ENCODE data around the gene PRDX3. TPM values are rescaled to one million over a fixed set of nuclear protein-coding genes. Genes with fewer than 3 reads are reported as not detected.
A peak's percentile ranks its signal among the peaks of the same experiment; 100 is the strongest.
"Not testable (repeated sequence)": the region's sequence is repeated elsewhere in the genome, so short reads cannot be mapped to it uniquely, and the experiment has no call there.

Gene PRDX3
- polyA plus RNA-seq, 1 donor, result 305 TPM

DNA sequence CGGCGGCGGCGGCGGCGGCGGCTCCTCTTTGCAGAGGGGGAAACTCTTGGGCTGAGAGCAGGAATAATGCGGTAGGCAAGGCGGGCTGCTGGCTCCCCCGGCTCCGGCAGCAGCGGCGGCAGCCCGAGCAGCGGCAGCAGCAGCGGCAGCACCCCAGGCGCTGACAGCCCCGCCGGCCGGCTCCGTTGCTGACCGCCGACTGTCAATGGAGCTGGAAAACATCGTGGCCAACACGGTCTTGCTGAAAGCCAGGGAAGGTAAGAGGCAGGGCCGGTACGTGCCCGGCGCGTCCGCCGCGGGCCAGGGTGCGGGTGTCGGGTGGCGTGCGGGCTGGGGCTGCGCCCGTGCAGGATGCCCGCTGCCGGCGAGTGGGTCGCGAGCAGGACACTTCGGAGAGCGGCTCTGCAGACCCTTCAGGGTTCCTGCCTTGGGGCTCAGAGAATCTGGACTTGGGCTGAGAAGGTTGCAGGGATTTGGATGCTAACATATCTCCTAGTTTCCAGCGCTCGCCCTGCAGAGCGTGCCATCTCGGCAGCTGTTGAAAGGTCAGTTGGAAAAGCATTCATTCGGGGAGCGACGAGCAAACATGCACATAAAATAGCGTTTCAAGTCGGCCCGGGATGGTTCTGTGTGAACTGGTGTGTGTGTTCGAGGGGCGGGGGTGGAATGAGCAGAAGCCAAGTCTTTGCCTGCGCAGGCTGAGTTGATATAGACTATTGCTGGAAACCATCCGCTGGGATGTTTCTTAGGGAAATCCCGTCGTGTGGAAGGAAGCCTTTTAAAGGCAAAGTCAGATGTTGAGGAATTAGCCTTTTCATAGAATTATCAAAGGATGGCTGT is 29.3 kb upstream of the PRDX3 start:
- DNase-seq, result no peak

DNA sequence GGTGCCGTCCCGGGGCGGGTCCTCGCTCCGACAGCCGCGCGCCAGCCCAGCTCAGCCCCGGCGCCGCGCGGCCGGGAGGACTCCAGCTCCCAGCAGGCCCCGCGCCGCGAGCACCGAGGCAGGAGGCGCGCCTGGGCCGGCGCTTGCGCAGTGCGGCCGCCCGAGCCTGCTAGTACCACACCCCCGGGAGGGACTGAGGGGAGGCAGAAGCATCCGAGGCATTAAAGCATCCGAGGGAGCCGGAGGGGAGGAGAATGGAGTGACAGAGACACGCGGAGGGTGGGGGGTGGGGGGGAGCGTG is 28.7 kb upstream of the PRDX3 start, which contains the start of gene GRK5:
Gene GRK5 (plus strand): TSS at position 206 of the 301 bp plus-strand sequence. CDS start 347 bp downstream, outside the sequence.
- DNase-seq, result peak; percentile 95

DNA sequence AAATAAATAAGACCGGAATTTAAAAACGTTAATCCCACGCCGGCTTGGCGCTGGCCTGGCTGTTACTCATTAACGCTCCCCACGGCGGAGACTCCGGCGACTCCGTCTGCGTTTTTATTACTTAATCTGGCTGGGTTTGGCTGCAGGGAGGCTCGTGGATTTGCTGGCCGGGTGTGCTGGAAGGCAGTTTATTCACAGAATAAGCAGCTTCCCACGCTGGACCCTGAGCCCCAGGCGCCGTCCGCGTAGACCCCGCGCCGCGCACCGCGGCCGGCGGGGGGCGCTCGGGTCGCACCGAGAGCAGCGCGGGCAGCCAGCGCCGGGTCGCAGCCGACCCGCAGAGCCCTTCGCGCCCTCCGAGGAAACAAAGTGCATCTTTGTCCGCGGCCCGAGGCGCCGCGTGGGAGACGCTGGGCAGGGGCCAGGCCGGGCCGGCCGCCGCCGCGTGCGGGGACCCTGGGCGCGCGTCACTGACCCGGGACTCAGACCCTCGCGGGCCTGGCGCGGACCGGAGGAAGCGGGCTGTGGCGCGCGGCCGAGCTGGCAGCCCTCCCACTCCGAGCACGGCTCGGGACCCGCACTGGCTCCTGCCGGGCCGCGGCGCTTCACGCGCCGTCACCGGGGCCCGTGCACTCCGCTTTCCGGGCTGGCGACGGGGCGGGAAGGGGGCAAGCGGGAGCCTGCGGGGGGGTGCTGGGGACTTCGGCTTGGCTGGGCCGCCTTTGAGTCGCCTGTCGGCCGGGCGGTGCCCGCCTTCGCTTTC is 28.2 kb upstream of the PRDX3 start:
- peak; percentile 73 for DNase-seq

DNA sequence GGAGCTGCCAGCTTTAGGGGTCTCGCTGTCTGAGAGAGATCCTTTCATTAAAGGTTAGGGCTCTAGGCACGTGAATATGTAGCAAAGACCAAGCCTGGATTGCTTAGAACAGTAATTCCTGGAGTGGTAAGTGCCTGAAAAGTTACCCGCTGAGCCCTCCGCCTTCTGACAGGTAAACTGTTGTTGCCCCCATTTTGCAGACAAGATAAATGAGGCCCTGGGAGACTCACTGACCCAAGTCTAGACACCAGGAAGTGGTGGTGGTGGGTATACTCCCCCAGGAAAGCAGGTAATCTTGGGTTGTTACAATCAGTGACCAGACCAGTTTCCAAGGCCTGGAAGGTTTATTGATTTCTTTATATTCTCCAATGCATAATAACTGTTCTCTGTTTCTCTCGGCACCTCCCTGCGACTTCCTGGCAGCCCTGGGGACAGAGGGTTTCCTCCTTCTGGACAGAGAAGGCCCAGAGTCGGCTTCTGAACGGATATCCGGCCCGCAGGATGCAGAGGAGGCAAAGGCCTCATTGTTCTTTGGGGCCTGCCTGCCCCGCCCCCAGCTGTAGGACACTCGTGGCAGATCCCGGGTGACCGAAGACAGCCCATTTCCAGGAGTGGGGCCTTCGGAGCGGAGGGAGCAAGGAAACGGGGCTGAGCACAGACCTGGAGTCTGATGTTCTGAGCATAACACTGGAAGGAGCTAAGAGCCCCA is 27.4 kb upstream of the PRDX3 start:
- no peak for DNase-seq

DNA sequence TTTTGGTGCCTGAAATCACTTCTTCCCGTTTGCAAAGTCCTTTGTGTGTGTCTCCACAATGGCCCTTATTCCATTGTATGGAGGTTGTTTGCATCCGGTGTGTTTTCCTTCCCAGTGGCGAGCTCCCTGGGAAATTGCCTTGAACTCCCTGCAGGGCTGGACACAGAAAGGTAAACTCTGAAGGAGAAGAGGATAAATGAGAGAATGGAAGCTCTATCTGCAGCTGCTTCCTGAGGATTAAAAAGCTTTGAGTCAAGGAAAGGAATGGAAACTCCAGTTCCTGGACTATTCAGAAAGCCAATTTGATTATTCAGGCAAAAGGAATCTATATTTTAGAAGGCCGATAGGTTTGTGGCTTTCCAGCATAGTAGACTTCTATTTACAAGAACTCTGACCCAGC is 24.4 kb upstream of the PRDX3 start:
- DNase-seq, result no peak

DNA sequence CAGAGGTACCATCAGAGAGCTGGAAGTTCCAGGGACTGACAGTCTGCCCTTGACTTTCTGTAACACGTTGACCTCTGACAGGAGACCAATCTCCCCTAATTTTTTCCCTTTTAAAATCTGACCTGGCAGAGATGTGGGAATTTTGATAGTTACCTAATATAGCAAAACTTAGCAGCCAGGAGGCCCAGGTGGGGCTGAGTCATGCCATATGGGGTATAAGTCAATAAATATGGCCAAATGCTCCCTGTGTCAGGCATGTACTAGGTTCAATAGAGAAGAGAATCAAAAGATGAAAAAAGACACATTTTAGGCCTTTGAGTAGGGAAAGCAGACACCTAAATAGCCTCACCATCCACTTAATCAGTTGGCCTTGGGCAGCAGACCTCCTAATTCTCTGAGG is 22.6 kb upstream of the PRDX3 start:
- DNase-seq, result no peak

DNA sequence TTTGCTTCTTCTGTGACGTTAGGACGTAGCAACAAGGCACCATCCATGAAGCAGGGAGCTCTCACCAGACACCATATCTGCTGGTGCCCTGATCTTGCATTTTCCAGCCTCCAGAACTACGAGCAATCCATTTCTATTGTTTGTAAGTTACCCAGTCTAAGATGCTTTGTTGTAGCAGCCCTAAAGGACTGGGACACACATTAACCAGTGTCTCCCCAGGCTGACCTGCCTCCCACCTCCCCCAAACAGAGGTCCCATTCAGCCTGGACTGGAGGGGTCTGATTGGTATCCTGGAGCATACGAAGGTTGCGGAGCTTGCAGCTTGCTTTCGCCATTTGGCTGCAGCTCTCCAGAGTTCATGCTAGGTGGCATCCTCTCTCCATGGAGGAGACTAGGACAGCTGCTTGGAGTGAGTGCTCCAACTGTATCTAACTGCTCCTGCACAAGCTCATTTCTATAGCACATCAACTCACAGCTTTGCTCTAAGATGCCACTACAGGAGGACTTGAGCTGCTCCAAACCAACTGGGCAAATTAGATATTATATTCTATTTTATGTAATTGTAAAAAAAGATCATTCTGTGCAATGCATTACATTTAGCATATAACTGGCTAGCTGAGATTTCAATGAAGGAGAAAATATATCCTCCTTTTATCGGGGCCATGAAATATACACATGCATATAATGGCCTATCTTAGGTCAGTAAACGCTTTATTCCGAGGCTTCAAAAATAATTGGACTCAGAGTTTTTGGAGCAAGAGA is 20.8 kb upstream of the PRDX3 start:
- peak; percentile 68 for DNase-seq

DNA sequence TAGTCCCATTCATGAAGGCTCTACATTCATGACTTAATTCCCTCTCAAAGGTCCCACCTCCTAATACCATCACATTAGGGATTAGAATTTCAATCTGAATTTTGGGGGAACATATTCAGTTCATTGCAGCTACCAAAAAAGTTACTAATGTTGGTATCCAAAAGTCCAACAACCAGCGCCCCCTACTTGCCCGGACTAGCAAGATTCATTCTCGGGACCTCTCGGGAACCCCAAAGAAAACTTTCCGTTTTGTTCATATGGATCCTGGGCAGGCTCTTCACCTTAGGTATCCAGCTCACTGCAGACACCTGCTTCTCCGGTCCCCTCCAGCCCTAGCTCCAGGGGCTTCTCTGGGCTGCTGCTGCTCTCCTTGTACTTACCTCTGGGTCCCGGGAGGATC is 19.8 kb upstream of the PRDX3 start:
- DNase-seq, result no peak

DNA sequence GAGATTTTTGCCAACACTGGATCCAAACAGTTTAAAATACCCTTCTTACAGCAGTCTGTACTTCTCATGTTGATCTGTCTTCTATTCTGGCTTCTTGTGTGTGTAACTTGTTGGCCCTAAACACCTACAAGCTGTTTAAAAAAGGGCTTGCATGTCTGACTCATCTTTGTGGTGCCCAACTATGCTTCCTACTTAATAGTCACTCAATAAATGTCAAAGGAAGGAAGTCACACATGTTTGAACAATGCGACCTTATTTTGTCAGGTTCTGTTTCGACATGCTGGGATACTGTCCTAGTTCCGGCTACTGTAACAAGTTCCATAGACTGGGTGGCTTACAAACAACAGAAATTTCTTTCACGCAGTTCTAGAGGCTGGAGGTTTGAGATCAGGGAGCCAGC is 19.3 kb upstream of the PRDX3 start:
- DNase-seq, result no peak

DNA sequence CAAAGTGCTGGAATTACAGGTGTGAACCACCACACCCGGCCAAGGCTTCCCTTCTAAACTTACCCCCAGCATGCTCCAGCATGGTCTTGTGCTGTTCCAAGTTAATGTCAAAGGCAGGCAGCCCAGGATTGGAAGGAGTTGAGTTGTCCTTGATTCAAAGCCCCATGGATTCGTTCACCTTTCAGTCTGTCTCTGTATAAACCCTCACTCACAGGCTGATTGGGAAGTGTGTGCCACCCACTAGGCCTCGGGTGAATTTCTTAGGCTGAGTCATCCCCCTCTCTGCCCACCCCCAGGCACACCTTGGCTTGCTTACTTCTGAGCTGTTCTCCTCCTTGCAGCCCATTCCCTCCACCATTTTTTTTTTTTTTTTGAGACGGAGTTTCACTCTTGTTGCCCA is 13.3 kb upstream of the PRDX3 start:
- no peak for DNase-seq

DNA sequence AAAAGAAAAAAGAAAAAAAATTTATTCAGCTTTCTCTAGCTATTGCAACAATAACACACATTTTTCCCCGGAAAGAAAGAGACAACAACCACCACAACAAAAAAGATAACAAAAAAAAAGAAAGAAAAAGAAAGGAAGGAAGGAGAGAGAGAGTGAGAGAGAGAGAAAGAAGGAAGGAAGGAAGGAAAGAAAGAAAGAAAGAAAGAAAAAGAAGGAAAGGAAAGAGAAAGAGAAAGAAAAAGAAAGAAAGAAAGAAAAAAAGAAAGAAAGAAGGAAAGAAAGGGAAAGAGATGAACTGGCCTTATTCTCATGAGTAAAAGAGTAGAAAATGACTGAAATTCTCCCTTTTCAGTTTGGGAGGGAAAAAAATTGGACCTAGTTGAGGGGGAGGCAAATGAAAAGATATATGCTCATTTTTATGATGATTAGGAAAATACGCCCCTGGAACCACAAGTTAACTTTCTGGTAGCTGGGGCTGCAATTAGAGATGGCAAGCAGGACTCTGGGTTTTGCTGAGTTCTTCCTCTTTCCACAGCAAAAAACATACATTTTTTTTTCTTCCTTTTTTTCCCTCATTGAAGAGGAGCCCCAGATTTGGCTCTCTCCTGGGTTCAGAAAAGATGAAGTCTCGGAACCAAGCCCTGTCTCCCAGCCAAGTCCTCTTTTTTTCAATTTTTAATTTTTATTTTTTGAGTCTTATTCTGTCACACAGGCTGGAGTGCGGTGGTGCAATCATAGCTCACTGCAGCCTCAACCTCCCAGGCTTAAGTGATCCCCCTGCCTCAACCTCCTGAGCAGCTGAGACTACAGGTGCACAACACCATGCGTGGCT is 12.6 kb upstream of the PRDX3 start:
- no peak for DNase-seq

DNA sequence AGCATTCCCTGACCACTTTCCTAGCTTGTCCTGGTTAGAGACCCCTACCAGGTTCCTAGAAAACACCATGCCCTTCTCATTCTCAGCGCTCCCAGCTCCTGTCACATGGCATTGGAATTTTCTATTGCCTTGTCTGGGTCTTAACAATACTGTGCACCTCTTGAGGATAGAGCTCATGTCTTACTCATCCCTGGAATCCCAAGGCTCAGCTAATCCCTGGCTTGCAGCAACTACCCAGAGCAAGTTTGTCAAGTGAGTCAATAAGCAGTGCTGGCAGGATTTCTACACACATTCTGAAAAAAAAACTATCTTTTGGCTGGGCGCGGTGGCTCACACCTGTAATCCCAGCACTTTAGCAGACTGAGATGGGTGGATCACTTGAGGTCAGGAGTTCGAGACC is 11.7 kb upstream of the PRDX3 start:
- DNase-seq, result no peak

DNA sequence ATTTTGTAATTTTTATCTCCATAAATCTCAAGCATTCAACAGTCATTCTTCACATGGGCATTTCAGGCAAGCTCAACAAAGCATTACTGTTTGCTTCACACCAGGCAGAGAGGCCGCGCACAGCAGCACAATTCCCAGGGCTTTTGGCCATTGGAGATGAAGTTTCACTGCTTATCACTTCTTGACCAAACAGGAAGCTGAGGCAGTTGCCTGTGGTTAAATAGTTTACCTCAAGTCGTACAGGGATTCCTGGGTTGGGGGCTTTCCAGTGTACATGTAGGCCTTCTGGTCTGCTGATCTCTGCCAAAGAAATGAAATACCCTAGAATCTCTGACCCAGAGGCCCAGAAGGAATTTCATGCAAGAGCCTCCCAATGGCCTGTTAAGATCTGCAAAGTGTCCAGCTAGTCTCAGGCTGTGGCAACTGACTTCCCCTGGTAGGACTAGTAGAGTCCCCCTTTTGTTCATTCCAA is 11.2 kb upstream of the PRDX3 start:
- no peak for DNase-seq

DNA sequence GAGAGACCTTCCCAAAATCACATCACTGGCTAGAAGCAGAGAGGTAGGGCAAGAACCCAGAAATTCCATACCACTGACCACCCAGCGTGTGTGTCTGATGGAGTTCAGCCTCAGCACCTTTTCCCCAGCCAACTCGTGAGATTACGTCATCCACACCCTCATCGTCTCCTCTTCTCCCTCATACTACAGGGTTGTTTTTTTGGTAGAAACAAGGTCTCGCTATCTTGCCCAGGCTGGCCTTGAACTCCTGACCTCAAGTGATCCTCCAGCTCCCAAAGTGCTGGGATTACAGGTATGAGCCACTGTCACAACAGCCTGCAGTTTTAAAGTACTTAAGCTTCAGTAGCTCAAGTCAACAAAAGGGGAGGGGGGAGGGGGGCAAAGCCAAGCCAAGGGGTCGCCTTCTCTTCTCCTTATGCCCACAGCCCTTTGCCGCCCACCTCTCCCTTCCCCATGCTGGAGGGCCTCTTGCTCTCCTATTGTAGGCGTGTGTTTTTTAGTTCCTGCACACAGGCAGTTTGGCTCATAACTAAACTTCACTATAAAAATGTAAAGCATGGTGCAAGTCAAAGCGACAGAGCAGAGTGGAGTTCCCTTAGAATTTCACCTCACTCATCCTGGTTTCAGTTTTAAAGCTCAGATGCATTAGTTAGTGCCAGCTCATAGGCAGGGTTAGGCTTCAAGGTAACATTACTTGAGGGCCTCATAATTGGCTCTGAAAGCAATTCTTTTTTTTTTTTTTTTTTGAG is 5.2 kb upstream of the PRDX3 start:
- no peak for DNase-seq

DNA sequence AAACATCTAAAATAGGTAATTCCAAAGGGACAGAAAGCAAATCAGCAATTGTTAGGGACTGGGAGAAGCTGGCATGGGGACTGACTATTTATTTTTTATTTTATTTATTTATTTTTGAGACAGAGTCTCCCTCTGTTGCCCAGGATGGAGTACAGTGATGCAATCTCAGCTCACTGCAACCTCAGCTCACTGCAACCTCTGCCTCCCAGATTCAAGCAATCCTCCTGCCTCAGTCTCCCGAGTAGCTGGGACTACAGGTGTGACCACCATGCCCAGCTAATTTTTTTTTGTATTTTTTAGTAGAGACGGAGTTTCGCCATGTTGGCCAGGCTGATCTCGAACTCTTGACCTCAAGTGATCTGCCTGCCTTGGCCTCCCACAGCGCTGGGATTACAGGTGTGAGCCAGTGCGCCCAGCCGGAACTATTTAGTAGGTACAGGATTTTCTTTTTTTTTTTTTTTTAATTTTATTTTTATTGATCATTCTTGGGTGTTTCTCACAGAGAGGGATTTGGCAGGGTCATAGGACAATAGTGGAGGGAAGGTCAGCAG is 2.3 kb upstream of the PRDX3 start:
- DNase-seq, result not testable (repeated sequence)

DNA sequence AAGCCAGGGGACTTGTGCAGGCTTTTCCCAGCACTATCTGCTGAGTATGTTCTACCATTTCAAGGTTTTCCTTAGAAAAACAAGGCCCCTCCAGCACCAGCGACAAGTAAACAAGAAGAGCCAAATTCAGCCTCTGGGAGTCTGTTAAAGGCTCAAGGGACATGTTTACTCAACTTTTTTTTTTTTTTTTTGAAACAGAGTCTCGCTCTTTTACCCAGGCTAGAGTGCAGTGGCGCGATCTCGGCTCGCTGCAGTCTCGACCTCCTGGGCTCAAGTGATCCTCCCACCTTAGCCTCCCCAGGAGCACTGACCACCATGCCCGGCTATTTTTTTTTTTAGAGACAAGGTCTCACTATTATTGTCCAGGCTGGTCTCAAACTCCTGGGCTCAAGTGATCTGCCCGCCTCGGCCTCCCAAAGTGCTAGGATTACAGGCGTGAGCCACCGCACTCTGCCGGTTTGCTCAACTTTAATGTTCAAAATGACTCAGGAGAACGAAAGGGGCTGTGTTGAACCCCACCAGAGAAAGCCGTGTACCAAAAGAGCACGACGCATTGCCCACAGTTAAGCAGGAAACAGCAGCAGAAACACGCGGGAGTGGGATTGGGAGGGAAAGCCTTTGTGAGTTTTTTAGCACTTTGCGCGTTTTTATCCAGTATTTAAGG is 772 bp downstream of the PRDX3 start:
- DNase-seq, result no peak

DNA sequence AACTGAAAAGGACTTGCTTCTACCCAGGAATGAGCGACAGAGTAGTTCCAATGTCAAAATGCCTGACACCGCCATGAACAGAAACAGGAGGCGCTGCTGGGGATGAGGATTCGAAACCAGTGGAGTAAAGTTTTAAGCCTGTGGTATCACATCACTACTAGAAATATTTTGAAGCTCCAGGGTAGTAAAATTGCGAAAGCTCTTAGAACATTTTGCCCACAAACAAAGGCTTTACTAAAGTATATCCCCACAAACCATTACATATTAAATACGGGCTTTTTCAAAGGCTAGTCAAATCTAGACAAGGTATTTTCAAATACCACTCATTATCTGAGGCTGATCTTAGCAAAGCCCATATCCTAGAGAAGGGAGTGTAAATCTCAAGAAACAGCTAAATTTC is 2.4 kb downstream of the PRDX3 start:
- DNase-seq, result no peak

DNA sequence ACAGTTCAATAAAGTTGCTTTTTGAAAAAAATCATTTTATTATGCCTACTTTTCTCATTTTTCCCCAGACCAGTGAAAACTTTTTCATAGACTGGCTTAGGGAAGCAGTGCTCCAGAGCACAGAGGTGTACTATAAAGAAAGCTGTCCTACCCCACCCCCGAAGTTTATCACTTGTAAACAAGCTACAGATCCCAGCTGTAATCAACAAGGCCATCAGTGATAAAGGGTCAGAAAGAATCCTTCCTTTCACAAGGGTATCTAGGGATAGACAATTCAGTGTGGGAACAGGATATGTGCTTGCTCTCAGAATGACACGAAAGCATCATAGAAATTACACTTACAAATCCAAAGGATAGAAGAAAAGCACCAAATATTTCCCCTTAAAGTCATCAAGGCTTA is 4.5 kb downstream of the PRDX3 start:
- no peak for DNase-seq

DNA sequence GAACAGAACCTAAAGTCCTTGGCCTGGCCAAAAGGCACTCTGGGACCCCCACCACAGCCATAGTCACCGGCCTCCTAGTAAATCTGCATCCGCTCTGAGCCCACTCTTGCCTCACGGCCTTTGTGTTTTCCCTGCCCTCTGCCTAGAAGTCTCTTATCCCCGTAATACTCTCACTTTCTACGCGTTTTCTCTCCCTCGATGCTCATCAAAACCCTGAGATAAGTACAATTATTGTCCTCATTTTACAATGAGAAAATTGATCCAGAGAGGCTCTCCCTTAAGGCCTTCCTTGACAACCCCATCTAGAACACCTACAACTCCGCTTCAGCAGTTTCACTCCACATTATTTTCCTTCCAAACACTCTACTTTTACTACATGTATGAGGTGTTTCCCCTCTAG is 11.6 kb downstream of the PRDX3 start:
- no peak for DNase-seq

DNA sequence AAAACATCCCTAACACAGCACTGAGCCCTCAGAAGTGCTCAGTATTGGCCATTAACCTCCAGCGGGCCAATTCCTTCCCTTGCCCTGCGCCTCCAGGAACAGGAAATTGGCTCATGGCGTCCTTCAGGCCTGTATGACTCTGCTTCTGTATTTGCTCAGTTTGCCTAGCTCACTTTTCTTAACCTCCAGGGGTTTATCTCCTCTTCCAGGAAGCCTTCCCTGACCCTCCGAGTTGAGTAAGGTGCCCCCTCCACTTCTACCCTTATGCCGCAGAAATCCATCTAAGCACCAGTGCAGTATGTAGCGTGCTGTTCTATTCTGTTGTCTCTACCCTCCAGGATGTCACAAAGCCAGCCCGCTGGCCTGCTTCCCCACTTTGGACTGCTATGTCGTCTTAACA is 12.0 kb downstream of the PRDX3 start:
- no peak for DNase-seq

Data from left kidney (tissue), 2 donors.